ENCODE measurements around the gene LGR6.

The LGR6 gene

DNA sequence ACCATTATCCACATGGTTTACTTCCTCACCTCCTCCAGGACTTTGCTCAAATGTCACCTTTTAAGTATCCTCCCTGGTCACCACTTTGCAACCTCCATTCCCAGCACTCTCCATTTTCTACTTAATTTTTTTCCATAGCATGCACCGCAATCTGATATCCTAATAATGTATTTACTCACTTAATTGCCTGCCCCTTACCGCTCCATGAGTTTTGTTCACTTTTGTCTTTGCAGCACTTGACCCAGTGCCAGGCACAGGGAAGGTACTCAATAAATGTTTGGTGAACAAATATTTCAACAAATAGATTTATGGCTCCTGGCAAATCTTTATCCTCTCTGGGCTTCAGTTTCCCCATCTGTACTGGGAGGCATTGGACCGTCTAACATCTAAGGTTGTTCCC, 94.6 kb downstream of the LGR6 start:
- no peak for DNase-seq (ENCODE audit: low read depth in 2 of 2)

DNA sequence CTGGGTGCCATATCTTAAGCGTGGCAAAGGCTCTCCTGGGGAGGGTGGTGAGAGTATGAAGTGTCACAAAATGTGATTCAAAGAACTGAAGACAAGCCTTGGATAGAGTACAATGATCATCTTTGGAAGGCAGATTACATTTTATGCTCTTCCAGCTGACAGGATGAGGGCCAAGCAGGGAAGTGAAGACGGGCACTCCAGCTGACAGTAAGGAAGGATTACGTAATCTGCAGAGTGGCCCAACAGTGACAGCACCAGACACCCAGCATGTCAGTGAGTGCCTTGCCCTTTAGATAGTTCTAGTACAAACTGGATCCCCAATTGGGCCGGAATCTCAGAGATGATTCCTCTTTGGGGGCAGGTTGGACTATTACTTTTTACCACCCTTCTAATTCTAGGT, 95.4 kb downstream of the LGR6 start:
- no peak for DNase-seq (ENCODE audit: low read depth in 2 of 2)

DNA sequence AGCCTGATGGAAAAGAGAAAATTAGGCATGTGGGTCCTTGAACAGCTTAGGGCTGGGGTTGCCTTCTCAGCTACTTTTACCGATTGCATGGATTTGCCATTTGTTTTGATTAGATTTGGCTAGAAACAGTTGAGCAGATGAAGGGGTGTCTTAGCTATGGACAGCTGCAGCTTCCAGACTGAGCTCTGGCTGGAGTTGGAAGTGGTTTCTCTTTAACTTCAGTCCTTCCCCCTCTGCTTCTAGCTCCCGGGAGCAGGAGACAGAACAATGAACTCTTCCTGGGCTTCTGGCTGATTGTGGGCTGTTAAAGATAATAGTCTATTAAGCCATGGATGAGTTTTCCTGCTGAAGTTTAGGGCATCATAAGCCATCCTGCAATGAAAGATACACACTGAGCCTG, 97.4 kb downstream of the LGR6 start:
- no peak for DNase-seq (ENCODE audit: low read depth in 2 of 2)

- no peak for DNase-seq (ENCODE audit: low read depth in 2 of 2)
Observed at GRCh38 chr1:202291961-202292712, 98.5 kb downstream of the LGR6 start.

- DNase-seq (ENCODE audit: low read depth in 2 of 2) = no peak
Observed at GRCh38 chr1:202292773-202293172, 99.2 kb downstream of the LGR6 start.

GRCh38 chr1:202293569-202293968, 100.0 kb downstream of the LGR6 start:
- no peak for DNase-seq (ENCODE audit: low read depth in 2 of 2)

DNA sequence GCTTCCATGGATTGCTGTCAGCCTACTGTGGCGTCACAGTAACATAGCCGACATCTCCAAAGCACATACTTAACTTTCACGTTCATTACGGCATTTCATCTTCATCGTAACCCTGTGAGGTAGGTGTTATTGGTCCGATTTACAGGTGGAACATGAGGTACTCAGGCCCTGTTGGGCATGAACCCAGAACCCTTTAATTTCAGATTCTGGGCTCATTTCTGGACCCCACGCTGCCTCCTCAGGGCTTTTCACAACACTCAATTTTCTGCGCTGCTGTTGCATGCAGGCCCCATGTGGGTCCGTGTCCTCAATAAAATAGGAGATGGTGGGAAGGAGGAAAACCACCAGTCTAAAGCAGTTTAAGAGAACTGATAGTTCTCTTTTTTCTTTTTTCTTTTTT, 108.6 kb downstream of the LGR6 start:
- DNase-seq (ENCODE audit: low read depth in 2 of 2) = no peak

DNA sequence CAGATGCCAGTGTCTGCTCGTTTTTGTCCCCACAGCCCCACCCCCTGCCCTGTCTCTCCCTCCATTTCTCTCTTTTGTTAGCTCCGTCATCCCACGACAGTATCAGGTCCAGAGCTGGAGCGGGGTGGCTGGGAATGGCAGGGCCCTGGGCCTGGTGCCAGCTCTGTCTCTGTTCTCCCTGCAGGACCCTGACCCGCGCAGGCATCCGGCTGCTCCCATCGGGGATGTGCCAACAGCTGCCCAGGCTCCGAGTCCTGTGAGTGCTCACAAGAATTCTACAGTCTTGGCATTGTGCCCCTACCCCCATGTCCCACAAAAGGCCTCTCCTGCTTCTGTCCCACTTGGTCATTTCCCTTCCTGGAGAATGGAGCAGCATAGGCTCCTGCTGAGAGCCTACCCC, 110.8 kb downstream of the LGR6 start:
- DNase-seq (ENCODE audit: low read depth in 2 of 2) = no peak

GRCh38 chr1:202305168-202305567, 111.6 kb downstream of the LGR6 start:
- DNase-seq (ENCODE audit: low read depth in 2 of 2) = no peak

GRCh38 chr1:202306535-202307345, 113.1 kb downstream of the LGR6 start:
- no peak for DNase-seq (ENCODE audit: low read depth in 2 of 2)

GRCh38 chr1:202310071-202310725, 116.6 kb downstream of the LGR6 start:
- no peak for DNase-seq (ENCODE audit: low read depth in 2 of 2)

DNA sequence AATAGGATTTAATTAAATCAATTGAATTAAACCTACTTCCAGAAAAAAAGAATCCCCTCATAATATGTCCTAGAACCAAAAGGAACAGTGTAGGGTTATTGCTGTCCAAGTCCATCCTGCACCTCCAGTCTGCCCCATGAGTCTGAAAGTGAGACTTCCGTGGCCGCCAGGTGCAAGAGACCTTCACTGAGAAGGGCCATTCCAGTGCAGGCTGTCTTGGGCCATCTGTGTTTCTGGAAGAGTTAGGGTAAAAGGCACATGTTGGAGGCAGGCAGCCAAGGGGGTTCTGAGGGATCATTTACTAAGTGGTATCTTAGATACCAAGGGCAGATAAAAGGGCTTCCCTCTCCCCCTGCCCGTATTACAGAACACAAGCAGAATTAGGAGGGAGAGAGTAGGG, 117.1 kb downstream of the LGR6 start:
- DNase-seq (ENCODE audit: low read depth in 2 of 2) = no peak

GRCh38 chr1:202311875-202312635, 118.5 kb downstream of the LGR6 start:
- DNase-seq (ENCODE audit: low read depth in 2 of 2) = no peak

DNA sequence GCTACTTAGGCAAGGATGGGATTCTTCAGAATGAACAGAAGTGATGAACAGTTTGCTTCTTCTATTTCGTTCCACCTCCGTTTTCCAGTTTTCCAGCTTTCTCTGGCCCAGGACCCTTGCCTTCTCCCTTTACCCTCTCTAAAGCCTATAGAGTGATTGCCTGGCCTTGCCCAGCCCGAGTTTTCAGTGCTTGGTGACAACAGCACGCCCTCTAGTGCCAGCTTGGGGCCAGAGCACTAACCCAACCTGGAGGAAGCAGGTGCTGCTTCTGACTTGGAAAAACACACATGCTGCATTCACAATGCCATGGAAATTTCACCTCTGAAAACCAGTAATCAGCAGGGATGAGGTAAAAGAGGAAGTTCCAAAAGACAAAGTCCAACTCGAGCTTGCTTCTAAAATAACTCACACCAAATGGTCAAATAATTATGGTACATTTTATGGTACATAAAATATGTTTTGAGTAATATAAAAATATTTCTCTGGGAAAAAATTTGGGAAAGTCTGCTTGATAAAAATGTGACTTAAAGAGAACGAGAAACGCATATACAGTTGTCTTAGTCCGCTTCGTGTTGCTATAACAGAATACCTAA, 122.1 kb downstream of the LGR6 start:
- DNase-seq (ENCODE audit: low read depth in 2 of 2) = peak; percentile 46 to 53

GRCh38 chr1:202316186-202316585, 122.6 kb downstream of the LGR6 start:
- no peak for DNase-seq (ENCODE audit: low read depth in 2 of 2)

DNA sequence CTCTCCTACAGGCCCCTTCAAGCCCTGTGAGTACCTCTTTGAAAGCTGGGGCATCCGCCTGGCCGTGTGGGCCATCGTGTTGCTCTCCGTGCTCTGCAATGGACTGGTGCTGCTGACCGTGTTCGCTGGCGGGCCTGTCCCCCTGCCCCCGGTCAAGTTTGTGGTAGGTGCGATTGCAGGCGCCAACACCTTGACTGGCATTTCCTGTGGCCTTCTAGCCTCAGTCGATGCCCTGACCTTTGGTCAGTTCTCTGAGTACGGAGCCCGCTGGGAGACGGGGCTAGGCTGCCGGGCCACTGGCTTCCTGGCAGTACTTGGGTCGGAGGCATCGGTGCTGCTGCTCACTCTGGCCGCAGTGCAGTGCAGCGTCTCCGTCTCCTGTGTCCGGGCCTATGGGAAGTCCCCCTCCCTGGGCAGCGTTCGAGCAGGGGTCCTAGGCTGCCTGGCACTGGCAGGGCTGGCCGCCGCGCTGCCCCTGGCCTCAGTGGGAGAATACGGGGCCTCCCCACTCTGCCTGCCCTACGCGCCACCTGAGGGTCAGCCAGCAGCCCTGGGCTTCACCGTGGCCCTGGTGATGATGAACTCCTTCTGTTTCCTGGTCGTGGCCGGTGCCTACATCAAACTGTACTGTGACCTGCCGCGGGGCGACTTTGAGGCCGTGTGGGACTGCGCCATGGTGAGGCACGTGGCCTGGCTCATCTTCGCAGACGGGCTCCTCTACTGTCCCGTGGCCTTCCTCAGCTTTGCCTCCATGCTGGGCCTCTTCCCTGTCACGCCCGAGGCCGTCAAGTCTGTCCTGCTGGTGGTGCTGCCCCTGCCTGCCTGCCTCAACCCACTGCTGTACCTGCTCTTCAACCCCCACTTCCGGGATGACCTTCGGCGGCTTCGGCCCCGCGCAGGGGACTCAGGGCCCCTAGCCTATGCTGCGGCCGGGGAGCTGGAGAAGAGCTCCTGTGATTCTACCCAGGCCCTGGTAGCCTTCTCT, 124.6 kb downstream of the LGR6 start:
- DNase-seq (ENCODE audit: low read depth in 2 of 2) = no peak

- no peak for DNase-seq (ENCODE audit: low read depth in 2 of 2)
Observed at GRCh38 chr1:202319381-202320080, 125.9 kb downstream of the LGR6 start.

DNA sequence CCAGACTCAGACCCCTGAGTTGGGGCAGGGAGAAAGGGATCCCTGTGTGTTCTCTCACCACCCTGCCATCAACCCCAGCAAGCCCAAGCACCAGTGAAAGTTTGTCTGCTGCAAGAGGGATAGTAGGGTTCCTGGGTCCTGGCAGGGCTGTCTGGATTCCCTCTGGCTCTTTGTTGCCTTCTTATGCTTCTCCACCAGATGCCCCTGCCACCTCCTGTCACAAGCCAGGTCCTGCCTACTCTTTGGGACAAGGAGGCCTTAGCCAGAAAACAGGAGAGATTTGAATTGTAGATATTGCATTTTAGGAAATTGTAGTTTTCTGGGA, 126.4 kb downstream of the LGR6 start:
- no peak for DNase-seq (ENCODE audit: low read depth in 2 of 2)

- no peak for DNase-seq (ENCODE audit: low read depth in 2 of 2)
Observed at GRCh38 chr1:202323731-202324130, 130.1 kb downstream of the LGR6 start.

- DNase-seq (ENCODE audit: low read depth in 2 of 2) = no peak
Observed at GRCh38 chr1:202324646-202325045, 131.0 kb downstream of the LGR6 start.

Data from stimulated activated CD8-positive, alpha-beta memory T cell treated with anti-CD3 and anti-CD28 coated beads, Interleukin-7, amount 100 ng/mL, for 4 hours (primary cell).